Occipital lobe (tissue), 2 donors: ENCODE measurements around the gene KIAA1328. TPM values are rescaled to one million over a fixed set of nuclear protein-coding genes. Genes with fewer than 3 reads are reported as not detected.
A peak's percentile ranks its signal among the peaks of the same experiment; 100 is the strongest.
"Not testable (repeated sequence)": the region's sequence is repeated elsewhere in the genome, so short reads cannot be mapped to it uniquely, and the experiment has no call there.

Experiments
- DNase-seq: peaks from one replicate; lab custom pipeline; 2025; lab: John Stamatoyannopoulos, UW
- total RNA-seq: library from RNA; depleted of rRNA; stranded (reverse); fragments of >200 nt; gene quantifications from one replicate; pipeline ENCODE4 v1.2.3, GENCODE V29; 2014

KIAA1328 gene
- total RNA-seq, 1 donor from 2014 or later = 28.5 TPM

- no peak for DNase-seq
Observed at GRCh38 chr18:36825526-36825925, 3.4 kb upstream of the KIAA1328 start.

GRCh38 chr18:36826556-36826955, 2.4 kb upstream of the KIAA1328 start:
- no peak for DNase-seq

- DNase-seq = peak; percentile 40
Observed at GRCh38 chr18:36828157-36828629, 734 bp upstream of the KIAA1328 start.

GRCh38 chr18:36829362-36830157, 633 bp downstream of the KIAA1328 start:
- DNase-seq = no peak

GRCh38 chr18:36830158-36830495, 1.2 kb downstream of the KIAA1328 start:
- DNase-seq = no peak

- DNase-seq = no peak
Observed at GRCh38 chr18:36831139-36831538, 2.2 kb downstream of the KIAA1328 start.

- DNase-seq = no peak
Observed at GRCh38 chr18:36833120-36833519, 4.2 kb downstream of the KIAA1328 start.

- no peak for DNase-seq
Observed at GRCh38 chr18:36835927-36836326, 7.0 kb downstream of the KIAA1328 start.

GRCh38 chr18:36839835-36840234, 10.9 kb downstream of the KIAA1328 start:
- no peak for DNase-seq

GRCh38 chr18:36843199-36843598, 14.3 kb downstream of the KIAA1328 start:
- no peak for DNase-seq

- DNase-seq = no peak
Observed at GRCh38 chr18:36843784-36844183, 14.9 kb downstream of the KIAA1328 start.

GRCh38 chr18:36848609-36849008, 19.7 kb downstream of the KIAA1328 start:
- DNase-seq = no peak

- DNase-seq = no peak
Observed at GRCh38 chr18:36849288-36850006, 20.5 kb downstream of the KIAA1328 start.

- no peak for DNase-seq
Observed at GRCh38 chr18:36850527-36851201, 21.7 kb downstream of the KIAA1328 start.

GRCh38 chr18:36851202-36851590, 22.3 kb downstream of the KIAA1328 start:
- DNase-seq = no peak

GRCh38 chr18:36856815-36857214, 27.9 kb downstream of the KIAA1328 start:
- no peak for DNase-seq

- DNase-seq = no peak
Observed at GRCh38 chr18:36862182-36862581, 33.3 kb downstream of the KIAA1328 start.

- DNase-seq = no peak
Observed at GRCh38 chr18:36867056-36867455, 38.1 kb downstream of the KIAA1328 start.

GRCh38 chr18:36871801-36872200, 42.9 kb downstream of the KIAA1328 start:
- DNase-seq = no peak

GRCh38 chr18:36872329-36872728, 43.4 kb downstream of the KIAA1328 start:
- no peak for DNase-seq

GRCh38 chr18:36873826-36874225, 44.9 kb downstream of the KIAA1328 start:
- DNase-seq = not testable (repeated sequence)

GRCh38 chr18:36879796-36880195, 50.9 kb downstream of the KIAA1328 start:
- not testable (repeated sequence) for DNase-seq
